ENCODE measurements around the gene FEM1C. TPM values are rescaled to one million over a fixed set of nuclear protein-coding genes. Genes with fewer than 3 reads are reported as not detected.
"Not testable (repeated sequence)": the region's sequence is repeated elsewhere in the genome, so short reads cannot be mapped to it uniquely, and the experiment has no call there.

FEM1C gene
- total RNA-seq, 4 donors from 2014 or later = 32.0 to 73.9 (median 44.7) TPM

DNA sequence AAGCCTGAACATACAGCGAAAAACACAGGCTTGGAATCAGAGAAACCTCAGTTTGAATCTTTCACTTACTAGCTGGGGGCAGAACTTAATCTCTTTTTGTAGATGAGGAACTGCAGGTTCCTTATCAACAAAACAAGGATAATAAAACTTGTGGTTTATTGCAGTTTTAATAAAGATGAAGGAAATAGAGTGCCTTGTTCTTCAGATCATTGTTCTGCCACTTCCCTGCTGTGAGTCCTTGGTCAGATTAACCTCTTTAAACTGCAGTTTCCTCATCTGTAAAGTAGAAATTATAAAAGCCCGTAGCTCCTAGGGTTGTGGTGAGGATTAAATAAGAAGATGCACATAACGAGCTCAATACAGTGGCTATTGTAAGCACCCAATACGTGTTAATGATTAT lies 57.4 kb downstream of the FEM1C start:
- H3K36me3 ChIP-seq = no peaks in the 10 kb centered on the region
- ATAC-seq = no peak
- H3K4me1 ChIP-seq = no peaks in the 10 kb centered on the region
- no peak overlapping the region for H3K4me3 ChIP-seq
- H3K27me3 ChIP-seq = no peaks in the 10 kb centered on the region
- WGBS, 2 donors (ENCODE audit: low coverage in 1 of 2) = 67 to 94% methylated on average over 4 of the region's 4 CpGs
- H3K9me3 ChIP-seq = no peaks in the 10 kb centered on the region
- H3K27ac ChIP-seq = no peak overlapping the region
- TF ChIP-seq, protein P1, sequence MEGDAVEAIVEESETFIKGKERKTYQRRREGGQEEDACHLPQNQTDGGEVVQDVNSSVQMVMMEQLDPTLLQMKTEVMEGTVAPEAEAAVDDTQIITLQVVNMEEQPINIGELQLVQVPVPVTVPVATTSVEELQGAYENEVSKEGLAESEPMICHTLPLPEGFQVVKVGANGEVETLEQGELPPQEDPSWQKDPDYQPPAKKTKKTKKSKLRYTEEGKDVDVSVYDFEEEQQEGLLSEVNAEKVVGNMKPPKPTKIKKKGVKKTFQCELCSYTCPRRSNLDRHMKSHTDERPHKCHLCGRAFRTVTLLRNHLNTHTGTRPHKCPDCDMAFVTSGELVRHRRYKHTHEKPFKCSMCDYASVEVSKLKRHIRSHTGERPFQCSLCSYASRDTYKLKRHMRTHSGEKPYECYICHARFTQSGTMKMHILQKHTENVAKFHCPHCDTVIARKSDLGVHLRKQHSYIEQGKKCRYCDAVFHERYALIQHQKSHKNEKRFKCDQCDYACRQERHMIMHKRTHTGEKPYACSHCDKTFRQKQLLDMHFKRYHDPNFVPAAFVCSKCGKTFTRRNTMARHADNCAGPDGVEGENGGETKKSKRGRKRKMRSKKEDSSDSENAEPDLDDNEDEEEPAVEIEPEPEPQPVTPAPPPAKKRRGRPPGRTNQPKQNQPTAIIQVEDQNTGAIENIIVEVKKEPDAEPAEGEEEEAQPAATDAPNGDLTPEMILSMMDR (IDR thresholded peaks at IDR 0.05) = no peak
- TF ChIP-seq EP300 (IDR thresholded peaks at IDR 0.05) = no peak
- no peak for TF ChIP-seq POLR2A (IDR thresholded peaks at IDR 0.05)
- no peak for TF ChIP-seq POLR2AphosphoS5 (IDR thresholded peaks at IDR 0.05)

DNA sequence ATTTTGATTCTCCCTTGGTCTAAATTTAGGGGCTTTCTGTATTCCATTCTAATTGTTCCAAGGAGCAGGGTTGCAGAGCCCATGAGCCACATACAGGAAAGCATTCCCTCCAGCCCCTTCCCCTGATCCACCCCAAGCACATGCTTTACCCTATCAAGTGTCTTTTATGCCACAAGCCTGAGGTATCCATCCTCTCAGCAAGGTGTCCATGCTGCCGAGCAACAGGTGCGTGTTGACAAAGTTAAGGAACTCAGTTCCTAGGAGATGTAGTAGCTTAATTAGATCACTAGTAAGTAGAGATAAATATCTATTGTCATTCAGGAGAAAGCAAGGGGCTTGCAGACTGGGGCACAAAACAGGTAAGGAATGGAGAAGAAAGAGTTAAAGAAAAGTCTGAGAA lies 57.8 kb downstream of the FEM1C start:
- 100% methylated on average over 2 of the region's 2 CpGs; no CpG with 5 or more reads in 1 of the 2 donors for WGBS, 2 donors (ENCODE audit: low coverage in 1 of 2)
- TF ChIP-seq POLR2AphosphoS5 (IDR thresholded peaks at IDR 0.05) (no peak), POLR2A (IDR thresholded peaks at IDR 0.05) (no peak), EP300 (IDR thresholded peaks at IDR 0.05) (no peak)
- TF ChIP-seq, protein P1 (IDR thresholded peaks at IDR 0.05) = no peak
- H3K36me3 ChIP-seq = no peaks in the 10 kb centered on the region
- no peaks in the 10 kb centered on the region for H3K27me3 ChIP-seq
- ATAC-seq = no peak
- H3K4me1 ChIP-seq = no peaks in the 10 kb centered on the region
- no peak overlapping the region for H3K4me3 ChIP-seq
- H3K9me3 ChIP-seq = no peaks in the 10 kb centered on the region
- H3K27ac ChIP-seq = no peak overlapping the region

DNA sequence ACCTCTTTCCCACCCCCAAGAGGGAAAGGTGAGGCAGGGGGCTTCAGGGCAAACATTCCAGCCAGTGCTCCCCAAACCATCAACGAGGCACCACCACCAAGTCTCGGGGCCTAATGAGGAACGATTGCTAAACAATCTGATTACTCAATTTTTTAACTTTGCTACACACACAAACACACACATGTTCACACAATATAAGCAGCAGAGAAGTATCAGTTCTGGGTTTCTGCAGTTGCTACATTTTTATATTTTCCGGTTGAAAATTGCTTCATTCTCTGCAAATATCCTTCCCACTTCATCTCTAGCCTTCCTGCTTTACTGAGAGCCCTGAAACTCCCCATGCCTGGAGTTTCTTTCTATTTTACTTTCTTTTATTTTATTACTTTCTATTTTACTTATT lies 60.2 kb downstream of the FEM1C start:
- H3K9me3 ChIP-seq = no peaks in the 10 kb centered on the region
- H3K27ac ChIP-seq = no peak overlapping the region
- H3K36me3 ChIP-seq = no peaks in the 10 kb centered on the region
- no peaks in the 10 kb centered on the region for H3K4me1 ChIP-seq
- no peaks in the 10 kb centered on the region for H3K27me3 ChIP-seq
- ATAC-seq = no peak
- H3K4me3 ChIP-seq = no peak overlapping the region
- TF ChIP-seq POLR2AphosphoS5 (IDR thresholded peaks at IDR 0.05) (no peak), EP300 (IDR thresholded peaks at IDR 0.05) (no peak), POLR2A (IDR thresholded peaks at IDR 0.05) (no peak)
- TF ChIP-seq, protein P1 (IDR thresholded peaks at IDR 0.05) = no peak
- WGBS, 2 donors (ENCODE audit: low coverage in 1 of 2) = 84 to 96% methylated on average over 3 to 4 of the region's 4 CpGs

DNA sequence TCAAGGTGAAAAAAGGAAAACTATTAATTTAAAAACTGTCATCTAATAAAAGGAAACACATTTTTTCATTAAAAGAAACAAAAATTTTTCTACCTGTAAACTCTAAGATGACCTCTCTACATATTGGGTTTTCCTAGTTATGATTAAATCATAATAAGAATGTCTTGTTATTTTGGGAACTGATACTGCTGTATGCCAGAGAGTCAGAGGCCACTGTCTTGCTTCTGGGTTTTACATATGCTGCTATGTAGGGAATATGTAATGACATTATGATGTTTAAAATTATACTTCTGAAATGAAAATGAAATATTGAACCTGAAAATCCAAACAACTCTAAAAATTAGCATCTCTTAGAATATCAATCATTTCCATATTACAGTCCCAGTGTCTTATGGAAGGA lies 63.7 kb downstream of the FEM1C start:
- no peaks in the 10 kb centered on the region for H3K4me1 ChIP-seq
- TF ChIP-seq, protein P1 (IDR thresholded peaks at IDR 0.05) = no peak
- TF ChIP-seq EP300 (IDR thresholded peaks at IDR 0.05) (no peak), POLR2AphosphoS5 (IDR thresholded peaks at IDR 0.05) (no peak), POLR2A (IDR thresholded peaks at IDR 0.05) (no peak)
- no peak overlapping the region for H3K27ac ChIP-seq
- no peaks in the 10 kb centered on the region for H3K27me3 ChIP-seq
- ATAC-seq = no peak
- H3K4me3 ChIP-seq = no peak overlapping the region
- no peaks in the 10 kb centered on the region for H3K9me3 ChIP-seq
- no peaks in the 10 kb centered on the region for H3K36me3 ChIP-seq

DNA sequence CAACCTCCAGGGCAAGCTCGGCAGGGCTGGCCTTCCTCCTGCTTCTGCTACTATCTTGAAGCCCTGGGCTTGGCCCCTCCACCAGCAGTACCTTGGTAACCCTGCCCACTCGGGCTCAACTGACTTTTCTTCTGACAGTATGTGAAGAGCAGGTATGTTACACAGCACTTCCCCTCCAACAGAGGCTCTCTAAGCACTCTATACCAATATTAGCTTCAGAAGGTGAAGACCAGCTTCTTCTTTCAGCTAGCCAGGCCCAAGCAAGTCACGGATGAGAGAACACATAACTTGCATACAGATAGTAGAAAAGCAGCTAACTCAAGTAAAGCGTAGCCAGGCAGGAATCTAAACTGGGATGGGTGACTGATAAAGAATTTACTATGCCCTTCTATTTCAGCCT lies 64.3 kb downstream of the FEM1C start:
- H3K4me3 ChIP-seq = no peak overlapping the region
- TF ChIP-seq POLR2AphosphoS5 (IDR thresholded peaks at IDR 0.05) (no peak), EP300 (IDR thresholded peaks at IDR 0.05) (no peak), POLR2A (IDR thresholded peaks at IDR 0.05) (no peak)
- TF ChIP-seq, protein P1 (IDR thresholded peaks at IDR 0.05) = no peak
- no peaks in the 10 kb centered on the region for H3K27me3 ChIP-seq
- no peaks in the 10 kb centered on the region for H3K36me3 ChIP-seq
- ATAC-seq = no peak
- no peaks in the 10 kb centered on the region for H3K9me3 ChIP-seq
- 94% methylated on average over 2 of the region's 4 CpGs; no CpG with 5 or more reads in 1 of the 2 donors for WGBS, 2 donors (ENCODE audit: low coverage in 1 of 2)
- no peak overlapping the region for H3K27ac ChIP-seq
- no peaks in the 10 kb centered on the region for H3K4me1 ChIP-seq

DNA sequence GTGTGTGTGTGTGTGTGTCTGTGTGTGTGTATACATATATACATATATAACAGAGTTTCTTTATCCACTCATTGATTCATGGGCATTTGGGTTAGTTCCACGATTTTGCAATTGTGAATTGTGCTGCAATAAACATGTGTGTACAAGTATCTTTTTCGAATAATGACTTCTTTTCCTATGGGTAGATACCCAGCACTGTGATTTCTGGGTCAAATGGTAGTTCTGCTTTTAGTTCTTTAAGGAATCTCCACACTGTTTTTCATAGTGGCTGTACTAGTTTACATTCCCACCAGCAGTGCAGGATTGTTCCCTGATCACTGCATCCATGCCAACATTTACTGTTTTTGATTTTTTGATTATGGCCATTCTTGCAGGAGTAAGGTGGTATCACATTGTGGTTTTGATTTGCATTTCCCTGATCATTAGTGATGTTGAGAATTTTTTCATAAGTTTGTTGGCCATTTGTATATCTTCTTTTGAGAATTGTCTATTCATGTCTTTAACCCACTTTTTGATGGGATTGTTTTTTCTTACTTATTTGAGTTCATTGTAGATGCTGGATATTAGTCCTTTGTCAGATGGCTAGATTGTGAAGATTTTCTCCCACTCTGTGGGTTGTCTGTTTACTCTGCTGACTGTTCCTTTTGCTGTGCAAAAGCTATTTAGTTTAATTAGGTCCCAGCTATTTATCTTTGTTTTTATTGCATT lies 65.3 kb downstream of the FEM1C start:
- WGBS, 2 donors (ENCODE audit: low coverage in 1 of 2) = 72 to 79% methylated on average over 2 of the region's 2 CpGs
- not testable (repeated sequence) for H3K4me1 ChIP-seq, ATAC-seq, H3K36me3 ChIP-seq, H3K4me3 ChIP-seq, H3K27me3 ChIP-seq, H3K9me3 ChIP-seq, H3K27ac ChIP-seq

All from gastroesophageal sphincter (tissue), 4 donors.